LHCN-M2 (cell line): Measurements from ENCODE around the gene PTPRM. TPM values are rescaled to one million over a fixed set of nuclear protein-coding genes. Genes with fewer than 3 reads are reported as not detected.

Experiments used
- DNase-seq: peaks from one replicate; pipeline ENCODE4 v3.0.0-alpha.2; 2012; ENCODE audit warnings: low read depth
- total RNA-seq: library from RNA; depleted of rRNA; stranded (reverse); fragments of >200 nt; gene quantifications from 2 replicates; pipeline ENCODE4 v1.2.3, GENCODE V29; 2014

Gene PTPRM
- total RNA-seq, 1 experiment from 2014 or later, result 28.1 TPM

DNA sequence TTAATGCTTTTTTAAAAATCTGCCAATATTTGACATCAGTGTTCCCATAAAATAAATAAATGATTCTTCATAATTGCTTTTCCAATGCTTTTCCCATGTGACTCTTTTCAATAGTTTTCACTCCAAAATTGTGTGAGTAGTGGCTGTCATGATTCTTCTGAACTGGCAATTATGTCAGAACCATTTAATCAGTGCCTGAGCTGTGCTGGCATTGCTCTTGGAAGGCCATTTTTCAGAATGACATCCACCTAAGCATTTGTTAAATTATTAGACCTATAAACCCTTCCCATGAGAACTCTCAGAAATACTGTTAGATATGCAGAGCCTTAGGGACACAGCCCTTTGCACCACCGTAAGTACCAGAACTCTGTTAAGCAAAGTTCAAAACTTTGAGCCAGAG, 707.3 kb downstream of the PTPRM start:
- no peak for DNase-seq

GRCh38 chr18:8276406-8276805, 709.3 kb downstream of the PTPRM start:
- no peak for DNase-seq

- DNase-seq, result no peak
These were observed 710.2 kb downstream of the PTPRM start for GRCh38 chr18:8277270-8277669.

DNA sequence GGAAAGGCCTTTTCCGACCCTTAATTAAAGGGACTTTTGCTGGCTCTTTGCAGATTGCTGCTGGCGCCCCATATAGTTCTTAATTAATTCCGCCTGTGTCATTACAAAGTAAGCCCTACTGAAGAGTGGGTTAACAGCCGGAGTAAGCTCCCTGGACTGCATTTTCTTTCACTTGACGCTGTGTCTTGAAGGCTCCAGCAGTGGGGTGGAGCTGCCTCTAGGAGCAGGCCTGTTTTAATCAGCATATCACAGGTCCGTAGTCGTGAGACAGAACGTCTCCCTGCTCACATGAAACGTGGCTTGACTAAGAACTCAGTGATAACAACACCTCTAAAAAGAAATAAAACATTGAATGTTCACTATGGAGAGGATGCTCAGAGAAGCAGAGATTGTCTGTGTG, 712.2 kb downstream of the PTPRM start:
- no peak for DNase-seq

GRCh38 chr18:8279781-8280330, 712.7 kb downstream of the PTPRM start:
- DNase-seq, result no peak

DNA sequence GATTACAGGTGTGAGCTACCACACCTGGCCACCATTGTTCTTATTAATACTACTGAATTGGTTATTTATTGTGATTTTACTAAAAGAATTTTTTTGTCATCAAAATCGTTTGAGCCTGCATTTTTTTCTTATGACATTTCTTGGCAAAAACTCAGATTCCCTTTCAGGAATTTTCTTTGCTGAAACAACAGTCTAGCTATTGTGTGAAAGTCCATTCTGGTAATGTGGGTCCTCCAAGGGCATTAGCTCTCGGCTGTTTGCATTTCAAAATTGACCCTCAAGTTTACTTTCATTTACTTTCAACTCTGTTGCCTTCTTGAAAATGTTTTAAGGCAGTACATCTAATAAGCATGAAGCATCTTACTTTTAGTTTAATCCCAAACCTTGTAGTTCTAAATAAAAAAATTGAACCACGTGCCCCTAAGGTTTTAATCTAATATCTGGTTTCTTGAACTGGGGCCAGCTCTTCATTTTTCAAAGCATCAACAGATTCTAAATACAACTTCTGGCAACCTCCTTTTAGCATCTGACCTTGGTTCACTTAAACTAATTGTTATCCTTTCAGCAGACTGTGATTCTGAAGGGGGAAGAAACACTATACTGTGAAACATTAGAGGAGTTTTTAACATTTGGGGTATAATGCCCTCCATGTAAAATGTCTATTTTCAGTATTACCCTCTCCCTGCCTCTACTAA, 716.9 kb downstream of the PTPRM start:
- DNase-seq, result peak; percentile 47

DNA sequence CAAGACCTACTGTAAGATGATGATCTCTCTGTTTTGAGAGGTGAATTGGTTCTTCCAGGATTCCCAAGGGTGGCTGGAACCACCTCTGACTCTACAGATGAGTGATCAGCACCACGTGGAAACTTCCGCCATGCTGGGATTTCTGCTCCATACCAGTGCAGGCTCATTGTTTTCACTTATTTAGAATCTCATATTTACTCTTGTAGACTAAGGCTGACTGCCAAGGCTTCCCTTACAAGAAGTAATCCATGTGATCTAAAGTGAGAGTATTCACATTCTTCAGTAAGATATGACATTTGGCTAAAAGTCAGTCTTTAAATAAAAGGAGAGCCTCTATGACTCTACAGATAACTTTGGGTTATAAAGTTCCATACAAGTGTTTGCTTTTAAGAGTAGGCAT, 719.2 kb downstream of the PTPRM start:
- DNase-seq, result no peak

DNA sequence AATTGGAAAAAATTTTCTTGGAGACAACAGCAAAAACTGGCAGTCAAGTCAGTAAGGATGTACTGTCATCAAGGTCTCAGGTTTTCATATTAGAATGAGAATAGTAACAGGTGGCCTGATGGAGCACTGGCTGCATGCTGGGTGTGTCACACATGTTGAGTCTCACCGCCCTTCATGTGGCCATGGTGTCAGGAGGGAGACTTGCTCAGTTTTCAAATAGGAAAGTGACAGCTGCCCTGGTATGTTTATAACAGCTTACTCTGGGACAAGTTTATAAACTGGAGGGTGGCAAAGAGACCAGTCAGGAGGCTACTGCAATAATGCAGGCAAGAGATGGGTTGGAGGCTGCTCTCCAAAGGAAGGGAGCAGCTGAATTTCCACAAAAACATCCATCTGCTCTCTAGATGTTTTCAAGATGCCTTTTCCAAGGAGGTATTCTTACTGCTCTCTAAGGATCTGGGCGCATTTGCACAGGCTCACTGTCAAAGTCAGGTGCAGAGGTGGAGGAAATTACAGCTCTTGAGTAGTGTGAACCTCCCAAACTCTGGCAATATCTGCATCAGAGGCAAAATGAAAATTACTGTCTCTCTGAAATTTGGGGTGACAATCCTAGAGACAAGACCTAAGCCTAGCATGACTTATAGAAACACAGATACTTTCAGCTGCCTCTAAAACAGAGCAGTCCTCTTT, 720.2 kb downstream of the PTPRM start:
- no peak for DNase-seq

GRCh38 chr18:8288472-8289195, 721.5 kb downstream of the PTPRM start:
- no peak for DNase-seq

- no peak for DNase-seq
These were observed 723.3 kb downstream of the PTPRM start for GRCh38 chr18:8290435-8290834.

DNA sequence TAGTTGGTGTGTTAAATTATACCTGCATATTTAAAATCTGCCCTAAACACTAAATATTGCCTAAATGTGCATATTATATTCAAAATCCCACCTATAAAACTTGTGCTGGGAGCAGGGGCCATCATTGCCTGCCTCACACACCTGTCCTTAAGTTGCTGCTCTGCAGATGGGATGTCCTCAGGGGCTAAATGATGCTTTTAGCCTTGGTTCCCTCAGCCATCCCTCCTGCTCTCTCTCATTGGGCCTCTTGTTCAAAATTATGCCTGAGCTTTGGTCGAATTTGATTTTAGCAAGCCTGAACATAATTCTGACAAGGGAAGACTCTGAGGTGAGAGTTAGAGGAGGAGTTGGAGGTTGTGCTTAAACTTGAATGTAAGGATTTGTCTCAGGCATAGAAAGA, 723.8 kb downstream of the PTPRM start:
- DNase-seq, result no peak

DNA sequence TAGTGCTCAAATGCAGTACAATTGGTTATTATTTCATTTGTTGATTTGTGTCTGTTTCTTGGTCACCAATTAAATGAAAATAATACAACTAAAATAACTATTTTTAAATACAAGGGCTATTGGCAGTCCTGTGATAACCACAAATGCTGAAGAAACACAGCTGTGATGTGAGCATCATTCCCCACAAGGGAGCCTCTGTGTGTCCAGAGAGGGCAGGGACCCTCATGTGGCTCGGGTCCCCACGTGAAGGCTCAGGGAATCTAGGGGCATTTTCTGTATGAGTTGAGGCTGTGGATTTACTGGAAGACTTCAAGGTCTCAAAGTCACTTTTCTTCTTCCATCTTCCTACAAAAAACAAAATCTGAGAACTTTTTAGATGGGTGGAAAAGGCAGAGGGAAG, 726.1 kb downstream of the PTPRM start:
- DNase-seq, result no peak

DNA sequence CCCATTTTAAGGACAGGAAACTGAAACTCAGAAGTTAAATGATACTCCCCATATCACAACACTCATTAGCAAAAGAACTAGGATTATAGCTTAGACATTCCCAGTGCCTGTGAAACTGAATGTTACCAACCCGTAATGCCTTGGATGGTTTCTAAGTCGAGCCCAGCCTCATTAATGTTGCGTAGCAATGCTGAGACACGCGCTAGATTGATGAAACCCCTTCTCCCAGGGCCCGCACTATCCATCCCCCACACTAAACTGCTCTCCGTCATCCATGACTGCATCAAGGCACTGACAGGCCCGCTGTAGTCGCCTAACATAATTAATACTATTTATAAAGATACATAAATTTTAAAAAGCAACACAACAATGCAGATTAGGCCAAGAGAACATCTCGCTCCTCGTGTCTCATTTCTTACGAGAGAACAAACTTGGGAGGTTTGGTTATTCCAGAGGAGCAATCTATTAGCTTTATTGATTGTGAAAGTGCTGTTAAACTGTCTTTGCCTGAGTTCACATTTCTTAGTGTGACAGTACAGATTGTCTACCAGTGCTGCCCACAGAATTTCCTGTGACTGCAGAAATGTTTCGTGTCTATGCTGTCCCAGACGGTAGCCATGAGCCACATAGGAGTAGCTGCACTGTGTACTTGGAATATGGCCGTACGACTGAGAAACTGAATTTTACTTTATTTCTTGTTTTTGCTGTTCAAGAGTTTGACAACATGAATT, 729.9 kb downstream of the PTPRM start:
- no peak for DNase-seq

DNA sequence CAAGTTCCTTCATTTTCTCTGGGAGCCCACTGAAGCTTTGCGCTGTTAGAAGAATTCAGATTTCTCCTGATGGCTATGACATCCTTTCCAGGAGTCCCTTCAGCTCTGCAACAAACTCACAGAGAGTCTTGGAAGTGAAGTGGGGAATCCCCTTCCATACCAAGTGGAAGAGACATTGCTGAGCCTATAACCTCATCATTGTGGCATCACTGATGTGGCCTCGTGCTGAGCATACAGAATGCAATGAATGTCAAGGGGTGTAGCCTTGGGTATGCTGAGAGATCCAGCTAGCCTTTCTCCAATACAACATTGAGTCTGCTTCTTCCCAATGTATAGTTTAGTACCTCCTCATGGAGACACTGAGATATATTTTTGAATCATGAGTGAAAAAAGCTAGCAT, 731.1 kb downstream of the PTPRM start:
- no peak for DNase-seq

DNA sequence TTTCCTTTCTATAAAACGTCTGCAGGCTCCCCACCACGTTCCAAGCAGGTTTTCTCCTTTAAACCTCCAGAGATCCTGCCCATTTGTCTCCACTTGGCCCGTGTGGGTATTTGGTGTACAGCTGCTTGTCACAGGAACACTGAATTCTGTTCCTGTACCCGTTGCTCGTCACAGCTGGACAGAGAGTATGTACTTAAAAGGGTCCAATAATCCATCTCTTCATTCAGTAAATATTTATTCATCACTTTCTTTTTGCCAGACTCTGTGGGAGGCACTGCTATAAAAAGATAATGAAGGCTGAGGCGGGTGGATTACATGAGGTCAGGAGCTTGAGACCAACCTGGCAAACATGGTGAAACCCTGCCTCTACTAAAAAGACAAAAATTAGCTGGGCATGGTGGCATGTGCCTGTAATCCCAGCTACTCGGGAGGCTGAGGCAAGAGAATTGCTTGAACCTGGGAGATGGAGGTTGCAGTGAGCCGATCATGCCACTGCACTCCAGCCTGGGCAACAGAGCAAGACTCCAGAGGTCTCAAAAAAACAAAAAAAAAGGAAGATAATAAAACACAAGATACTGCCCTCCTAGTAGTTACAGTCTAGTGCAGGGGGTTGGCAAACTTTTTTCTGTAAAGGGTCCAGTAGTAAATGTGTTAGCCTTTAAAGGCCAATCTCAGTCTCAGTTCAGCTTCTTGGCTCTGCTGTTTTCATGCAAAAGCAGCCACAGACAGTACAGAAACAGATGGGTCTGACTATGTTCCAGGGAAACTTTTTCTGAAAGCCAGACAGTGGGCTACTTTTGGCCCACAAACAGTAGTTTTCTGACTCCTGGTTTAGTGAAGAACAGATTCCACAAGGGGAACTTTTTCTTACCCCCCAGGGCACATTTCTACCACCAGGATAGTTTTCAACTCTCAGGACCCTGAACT, 732.2 kb downstream of the PTPRM start:
- DNase-seq, result no peak

DNA sequence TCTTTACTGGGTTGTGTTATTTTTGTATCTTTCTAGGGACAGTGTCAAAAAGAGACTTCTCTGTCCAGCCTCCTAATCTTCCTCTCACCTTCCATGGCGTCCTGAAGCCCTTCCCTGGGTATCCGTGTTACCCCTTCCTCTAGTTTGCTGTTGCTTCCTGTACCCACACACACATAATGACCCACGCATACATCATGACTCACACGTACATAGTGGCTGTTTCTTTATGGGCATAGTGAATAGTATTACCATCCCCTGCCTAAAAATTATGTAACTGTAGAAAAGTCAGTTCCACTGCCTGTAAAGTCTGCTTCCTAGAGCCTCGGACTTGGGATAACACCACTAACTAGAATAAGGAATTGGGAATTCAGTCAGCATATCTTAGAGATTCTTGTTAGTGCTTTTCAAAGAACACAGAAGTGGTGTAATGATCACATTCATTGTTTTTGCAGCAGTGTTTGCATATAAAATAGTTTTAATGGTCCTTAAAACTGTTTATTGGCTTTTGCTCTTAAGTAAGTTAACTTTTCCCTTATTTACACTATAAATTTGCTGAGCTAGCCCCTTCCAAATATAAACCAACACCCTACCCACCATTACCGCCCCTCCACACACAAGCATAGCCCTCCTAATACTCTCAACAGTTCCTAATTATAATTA, 733.8 kb downstream of the PTPRM start:
- no peak for DNase-seq

- DNase-seq, result no peak
These were observed 734.5 kb downstream of the PTPRM start for GRCh38 chr18:8301427-8302172.

GRCh38 chr18:8303151-8303755, 736.1 kb downstream of the PTPRM start:
- DNase-seq, result no peak

- no peak for DNase-seq
These were observed 740.8 kb downstream of the PTPRM start for GRCh38 chr18:8307960-8308359.
